Muscle layer of duodenum (tissue), 2 donors: ENCODE data around the gene CPHXL.
A peak's percentile ranks its signal among the peaks of the same experiment; 100 is the strongest.

Experiments
- H3K27ac ChIP-seq: one replicate; pipeline ENCODE4 v1.7.0; 2013; ENCODE audit warnings: mild to moderate bottlenecking, low read length
- H3K27me3 ChIP-seq: one replicate; pipeline ENCODE4 v1.7.0; 2013; ENCODE audit warnings: low read depth, mild to moderate bottlenecking, control low read depth, low read length
- H3K36me3 ChIP-seq, 2 donors: one replicate each; pipeline ENCODE4 v1.7.0; 2013; ENCODE audit warnings: low read length in 2 of 2, control low read depth in 1 of 2, mild to moderate bottlenecking in 1 of 2; ENCODE audit not compliant: insufficient read depth in 2 of 2, control insufficient read depth in 1 of 2
- H3K4me1 ChIP-seq, 2 donors: one replicate each; pipeline ENCODE4 v1.7.0; 2013; ENCODE audit warnings: low read length in 2 of 2, mild to moderate bottlenecking in 2 of 2, control low read depth in 1 of 2, moderate library complexity in 1 of 2; ENCODE audit not compliant: insufficient read depth in 2 of 2, control insufficient read depth in 1 of 2
- H3K4me3 ChIP-seq, 2 donors: one replicate each; pipeline ENCODE4 v1.7.0; 2013; ENCODE audit warnings: low read length in 2 of 2, low read depth in 1 of 2, mild to moderate bottlenecking in 1 of 2
- H3K9me3 ChIP-seq, 2 donors: one replicate each; pipeline ENCODE4 v1.7.0; 2013; ENCODE audit warnings: low read length in 2 of 2, control low read depth in 1 of 2, mild to moderate bottlenecking in 1 of 2; ENCODE audit not compliant: control insufficient read depth in 1 of 2
- donor health status: healthy.

Gene CPHXL

DNA sequence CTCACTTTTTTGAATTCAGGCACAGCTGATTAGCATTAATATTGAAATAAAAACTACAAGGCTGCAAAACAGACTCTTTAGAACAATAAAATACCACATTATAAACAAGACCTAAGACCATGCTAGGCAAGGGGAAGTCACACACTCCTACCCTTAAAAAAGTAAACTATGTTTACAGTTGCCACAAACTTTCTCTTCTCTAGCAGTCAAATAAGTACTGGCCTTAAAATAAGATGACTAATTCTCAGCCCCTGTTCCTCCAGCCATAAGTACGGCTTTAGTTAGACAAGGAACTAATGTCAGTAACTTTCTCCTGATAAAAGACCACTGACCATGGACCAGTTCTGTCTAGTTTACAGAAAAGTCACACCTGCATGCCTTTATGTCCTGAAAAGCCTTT lies 19.5 kb upstream of the CPHXL start:
- H3K27me3 ChIP-seq, result no peaks in the 10 kb centered on the region
- no peaks in the 10 kb centered on the region for H3K36me3 ChIP-seq

GRCh38 chr16:75745242-75745641 lies 19.0 kb upstream of the CPHXL start:
- Histone ChIP-seq H3K4me1 (no peaks in the 10 kb centered on the region), H3K27me3 (no peaks in the 10 kb centered on the region), H3K9me3 (peaks cover 0 to 3% of the 10 kb centered on the region in 2 donors), H3K27ac (no peak overlapping the region), H3K36me3 (no peaks in the 10 kb centered on the region), H3K4me3 (no peak overlapping the region)

More for the DNA sequence above, 19.5 kb upstream of the CPHXL start:
- H3K27ac ChIP-seq, result no peak overlapping the region
- H3K4me1 ChIP-seq, result no peaks in the 10 kb centered on the region
- H3K9me3 ChIP-seq, result peaks cover 0 to 3% of the 10 kb centered on the region in 2 donors
- no peak overlapping the region for H3K4me3 ChIP-seq

- Histone ChIP-seq H3K36me3 (no peaks in the 10 kb centered on the region), H3K4me1 (no peaks in the 10 kb centered on the region), H3K27me3 (no peaks in the 10 kb centered on the region), H3K4me3 (no peak overlapping the region), H3K27ac (no peak overlapping the region), H3K9me3 (peaks cover 0 to 3% of the 10 kb centered on the region in 2 donors)
Measured at GRCh38 chr16:75742424-75743047, 16.2 kb upstream of the CPHXL start.

DNA sequence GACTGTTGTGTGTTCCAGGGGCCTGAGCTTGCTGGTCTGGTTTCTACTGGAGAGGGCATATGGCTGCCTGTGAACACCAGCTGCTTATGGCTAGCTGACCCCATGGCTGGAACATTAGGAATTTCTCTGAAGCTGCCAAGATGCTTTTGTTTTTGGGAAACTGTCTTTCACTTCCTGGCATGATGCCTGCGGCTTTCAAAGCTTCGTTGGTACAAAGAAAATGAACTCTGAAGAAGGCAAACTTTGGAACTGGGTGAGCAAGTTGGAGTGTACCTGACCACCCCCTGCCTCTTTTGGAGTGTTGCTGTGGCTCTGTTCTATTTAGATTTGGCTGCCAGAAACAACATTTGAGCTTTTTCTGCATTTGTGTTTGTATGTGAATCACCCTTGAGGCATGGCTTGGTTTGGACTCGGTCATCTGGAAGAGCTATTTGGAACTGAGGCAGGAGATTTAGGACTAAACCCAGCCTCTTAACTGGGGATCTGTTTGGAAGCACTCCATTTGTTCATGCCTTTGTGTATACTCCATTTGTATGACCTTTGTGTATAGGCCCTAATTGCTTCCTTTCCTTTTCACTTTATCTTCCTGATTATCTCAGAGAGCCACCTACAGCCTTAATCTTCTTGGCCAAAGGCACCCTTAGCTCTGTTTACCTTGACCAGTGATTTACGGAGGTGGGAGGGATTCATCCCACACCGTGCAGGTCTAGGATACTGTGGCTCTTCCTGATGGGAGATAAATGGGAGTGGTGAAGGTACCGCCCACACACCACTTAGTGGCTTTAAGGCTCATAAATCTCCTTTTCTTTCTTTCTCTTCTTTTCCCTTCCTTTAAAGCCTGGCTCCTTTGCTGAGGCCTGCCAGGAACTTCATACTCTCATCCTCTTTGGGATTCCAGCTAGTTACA lies 7.3 kb upstream of the CPHXL start:
- Histone ChIP-seq H3K36me3 (no peaks in the 10 kb centered on the region), H3K27me3 (no peaks in the 10 kb centered on the region), H3K9me3 (no peaks in the 10 kb centered on the region), H3K4me1 (peaks cover 6 to 12% of the 10 kb centered on the region in 2 donors), H3K27ac (no peak overlapping the region), H3K4me3 (peak overlapping the region in 1 of 2 donors; percentile 37)

GRCh38 chr16:75732871-75733270 lies 6.6 kb upstream of the CPHXL start:
- Histone ChIP-seq H3K4me3 (peak overlapping the region in 1 of 2 donors; percentile 37), H3K9me3 (no peaks in the 10 kb centered on the region), H3K27ac (no peak overlapping the region)

GRCh38 chr16:75727221-75727620 lies 931 bp upstream of the CPHXL start:
- Histone ChIP-seq H3K27ac (no peak overlapping the region), H3K36me3 (no peaks in the 10 kb centered on the region), H3K27me3 (no peaks in the 10 kb centered on the region)

More at GRCh38 chr16:75732871-75733270, 6.6 kb upstream of the CPHXL start:
- Histone ChIP-seq H3K4me1 (peaks cover 6 to 12% of the 10 kb centered on the region in 2 donors), H3K27me3 (no peaks in the 10 kb centered on the region), H3K36me3 (no peaks in the 10 kb centered on the region)

GRCh38 chr16:75718452-75718851 lies 7.8 kb downstream of the CPHXL start:
- no peaks in the 10 kb centered on the region for H3K4me1 ChIP-seq
- no peak overlapping the region for H3K27ac ChIP-seq
- no peak overlapping the region for H3K4me3 ChIP-seq
- peaks cover 0 to 3% of the 10 kb centered on the region in 2 donors for H3K9me3 ChIP-seq
- H3K27me3 ChIP-seq, result no peaks in the 10 kb centered on the region
- no peaks in the 10 kb centered on the region for H3K36me3 ChIP-seq

More at GRCh38 chr16:75727221-75727620, 931 bp upstream of the CPHXL start:
- Histone ChIP-seq H3K4me3 (no peak overlapping the region), H3K9me3 (no peaks in the 10 kb centered on the region), H3K4me1 (no peaks in the 10 kb centered on the region)

DNA sequence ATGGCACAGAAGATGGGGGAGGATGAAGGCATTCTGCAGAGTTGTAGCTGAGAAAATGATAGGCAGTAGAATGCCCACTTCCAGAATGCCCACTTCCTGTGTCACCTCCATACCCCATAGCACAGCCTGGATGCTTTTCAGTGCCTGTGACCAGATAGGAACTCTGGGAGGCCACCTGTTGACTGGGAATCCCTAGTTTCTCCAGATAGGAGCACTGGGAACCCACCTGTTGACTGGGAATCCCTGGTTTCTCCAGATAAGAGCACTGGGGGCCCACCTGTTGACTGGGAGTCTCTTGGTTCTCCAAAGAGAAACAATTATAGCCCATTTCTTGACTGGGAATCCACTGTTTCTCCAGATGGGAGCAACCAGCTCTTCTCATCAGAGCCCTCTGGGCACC lies 11.6 kb downstream of the CPHXL start:
- Histone ChIP-seq H3K4me1 (no peaks in the 10 kb centered on the region), H3K27me3 (no peaks in the 10 kb centered on the region), H3K4me3 (no peak overlapping the region), H3K27ac (no peak overlapping the region), H3K36me3 (no peaks in the 10 kb centered on the region), H3K9me3 (peaks cover 0 to 12% of the 10 kb centered on the region in 2 donors)

GRCh38 chr16:75710344-75710743 lies 15.9 kb downstream of the CPHXL start:
- Histone ChIP-seq H3K36me3 (no peaks in the 10 kb centered on the region), H3K27me3 (no peaks in the 10 kb centered on the region), H3K9me3 (peaks cover 0 to 12% of the 10 kb centered on the region in 2 donors), H3K4me3 (no peak overlapping the region), H3K4me1 (no peaks in the 10 kb centered on the region), H3K27ac (no peak overlapping the region)

DNA sequence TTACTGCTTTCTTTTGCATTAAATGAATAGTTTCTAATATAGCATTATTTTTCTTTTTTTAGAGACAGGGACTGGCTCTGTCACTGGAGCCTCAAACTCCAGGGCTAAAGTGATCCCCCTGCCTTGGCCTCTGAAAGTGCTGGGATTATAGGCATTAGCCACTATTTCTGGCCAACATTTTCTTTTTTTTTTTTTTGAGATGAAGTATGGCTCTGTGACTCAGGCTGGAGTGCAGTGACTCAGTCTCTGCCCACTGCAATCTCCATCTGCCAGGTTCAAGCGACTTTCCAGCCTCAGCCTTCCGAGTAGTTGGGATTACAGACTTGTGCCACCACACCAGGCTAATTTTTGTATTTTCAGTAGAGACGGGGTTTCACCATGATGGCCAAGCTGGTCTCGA lies 23.0 kb downstream of the CPHXL start:
- H3K27ac ChIP-seq, result no peak overlapping the region

DNA sequence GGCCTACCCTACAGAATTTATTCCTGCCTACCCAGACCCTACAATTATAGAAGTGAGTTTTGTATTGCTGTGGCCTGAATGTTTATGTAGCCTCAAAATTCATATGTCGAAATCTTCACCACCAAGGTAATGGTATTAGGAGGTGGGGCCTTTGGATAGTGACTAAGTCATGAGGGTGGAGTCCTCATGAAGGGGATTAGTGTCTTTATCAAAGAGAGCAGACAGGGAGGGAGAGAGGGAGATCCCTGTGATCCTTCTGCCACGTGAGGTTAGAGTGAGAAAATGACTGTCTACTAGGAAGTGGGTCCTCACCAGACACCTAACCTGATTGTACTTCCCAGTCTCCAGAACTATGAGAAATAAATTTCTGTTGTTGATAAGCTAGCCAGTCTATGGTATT lies 24.0 kb downstream of the CPHXL start:
- Histone ChIP-seq H3K4me3 (no peak overlapping the region), H3K4me1 (no peaks in the 10 kb centered on the region), H3K27ac (no peak overlapping the region), H3K36me3 (no peaks in the 10 kb centered on the region), H3K27me3 (no peaks in the 10 kb centered on the region), H3K9me3 (no peaks in the 10 kb centered on the region)

More for the DNA sequence above, 23.0 kb downstream of the CPHXL start:
- Histone ChIP-seq H3K36me3 (no peaks in the 10 kb centered on the region), H3K27me3 (no peaks in the 10 kb centered on the region), H3K4me1 (no peaks in the 10 kb centered on the region), H3K4me3 (no peak overlapping the region), H3K9me3 (no peaks in the 10 kb centered on the region)
